NCI-H748 treated with DMSO at 0.1 percent for 48 hours (cell line): Measurements from ENCODE around the gene MED16.

Experiments used
- DNase-seq: peaks from one replicate; lab custom pipeline; 2025; lab: John Stamatoyannopoulos, UW

Gene MED16

GRCh38 chr19:892894-893689 lies at the start of gene MED16, which contains the start of gene RNU6-9:
MED16 (minus strand) TSS chr19:893187; CDS start chr19:891131, 2,056 bp downstream.
RNU6-9 (plus strand) TSS chr19:893484.
- peak; percentile 50 for DNase-seq

- DNase-seq = no peak
Observed at GRCh38 chr19:942133-942645, 49.2 kb upstream of the MED16 start.

- DNase-seq = no peak
Observed at GRCh38 chr19:941292-942132, 48.5 kb upstream of the MED16 start.

- no peak for DNase-seq
Observed at GRCh38 chr19:940591-941291, 47.8 kb upstream of the MED16 start.

GRCh38 chr19:939922-940321 lies 46.9 kb upstream of the MED16 start:
- DNase-seq = no peak

GRCh38 chr19:939439-939838 lies 46.5 kb upstream of the MED16 start:
- no peak for DNase-seq

GRCh38 chr19:938233-938923 lies 45.4 kb upstream of the MED16 start:
- DNase-seq = no peak

- DNase-seq = no peak
Observed at GRCh38 chr19:937259-937694, 44.3 kb upstream of the MED16 start.

GRCh38 chr19:936175-936546 lies 43.2 kb upstream of the MED16 start:
- no peak for DNase-seq

GRCh38 chr19:934865-935479 lies 42.0 kb upstream of the MED16 start:
- DNase-seq = no peak

- DNase-seq = no peak
Observed at GRCh38 chr19:934197-934840, 41.3 kb upstream of the MED16 start.

GRCh38 chr19:933553-933882 lies 40.5 kb upstream of the MED16 start:
- DNase-seq = no peak

GRCh38 chr19:932648-933552 lies 39.9 kb upstream of the MED16 start:
- no peak for DNase-seq

- no peak for DNase-seq
Observed at GRCh38 chr19:931860-932647, 39.1 kb upstream of the MED16 start.

- DNase-seq = no peak
Observed at GRCh38 chr19:929891-930258, 36.9 kb upstream of the MED16 start.

GRCh38 chr19:929203-929890 lies 36.4 kb upstream of the MED16 start:
- no peak for DNase-seq

GRCh38 chr19:928471-929202 lies 35.6 kb upstream of the MED16 start:
- no peak for DNase-seq
